Fibroblast of the aortic adventitia (primary cell): ENCODE measurements around the gene DNAH7. TPM values are rescaled to one million over a fixed set of nuclear protein-coding genes. Genes with fewer than 3 reads are reported as not detected.

Source experiments
- DNase-seq: peaks from one replicate; pipeline ENCODE4 v3.0.0-alpha.2; 2010; ENCODE audit warnings: low read depth
- H3K4me3 ChIP-seq: 2 replicates; pipeline ENCODE4 v1.5.1; 2011; ENCODE audit warnings: low read depth, mild to moderate bottlenecking, control low read depth, low read length, moderate library complexity
- total RNA-seq: library from RNA; depleted of rRNA; stranded (reverse); fragments of >200 nt; gene quantifications from 2 replicates; pipeline ENCODE4 v1.2.3, GENCODE V29; 2012; ENCODE audit warnings: low replicate concordance
- TF ChIP-seq, protein P1 (sequence below): IDR thresholded peaks from 2 replicates; pipeline ENCODE4 v1.5.1; 2011; ENCODE audit warnings: mild to moderate bottlenecking, low read length, control low read depth, inconsistent platforms; ENCODE audit not compliant: insufficient read depth

DNAH7 gene
- total RNA-seq, 1 donor = 2.6 TPM

DNA sequence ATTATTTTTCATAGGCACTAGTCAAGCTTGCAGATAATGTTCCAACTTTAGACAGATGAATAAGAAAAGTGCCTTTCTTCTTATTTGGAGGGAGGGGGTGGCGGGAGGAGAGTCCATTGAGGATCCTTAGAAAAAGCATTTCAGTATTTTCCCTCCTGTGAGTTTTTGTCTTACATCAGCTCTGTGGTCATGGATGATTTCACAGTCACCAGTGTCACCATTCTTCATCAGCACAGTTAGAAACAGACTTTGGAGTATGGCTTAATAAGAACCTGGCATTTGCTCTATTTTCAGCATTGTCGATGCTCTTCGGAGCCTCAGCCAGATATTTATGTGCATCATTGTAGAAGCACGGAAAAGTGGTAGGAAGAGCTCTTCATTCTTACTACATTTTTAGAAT is 341.5 kb downstream of the DNAH7 start:
- TF ChIP-seq, protein P1, sequence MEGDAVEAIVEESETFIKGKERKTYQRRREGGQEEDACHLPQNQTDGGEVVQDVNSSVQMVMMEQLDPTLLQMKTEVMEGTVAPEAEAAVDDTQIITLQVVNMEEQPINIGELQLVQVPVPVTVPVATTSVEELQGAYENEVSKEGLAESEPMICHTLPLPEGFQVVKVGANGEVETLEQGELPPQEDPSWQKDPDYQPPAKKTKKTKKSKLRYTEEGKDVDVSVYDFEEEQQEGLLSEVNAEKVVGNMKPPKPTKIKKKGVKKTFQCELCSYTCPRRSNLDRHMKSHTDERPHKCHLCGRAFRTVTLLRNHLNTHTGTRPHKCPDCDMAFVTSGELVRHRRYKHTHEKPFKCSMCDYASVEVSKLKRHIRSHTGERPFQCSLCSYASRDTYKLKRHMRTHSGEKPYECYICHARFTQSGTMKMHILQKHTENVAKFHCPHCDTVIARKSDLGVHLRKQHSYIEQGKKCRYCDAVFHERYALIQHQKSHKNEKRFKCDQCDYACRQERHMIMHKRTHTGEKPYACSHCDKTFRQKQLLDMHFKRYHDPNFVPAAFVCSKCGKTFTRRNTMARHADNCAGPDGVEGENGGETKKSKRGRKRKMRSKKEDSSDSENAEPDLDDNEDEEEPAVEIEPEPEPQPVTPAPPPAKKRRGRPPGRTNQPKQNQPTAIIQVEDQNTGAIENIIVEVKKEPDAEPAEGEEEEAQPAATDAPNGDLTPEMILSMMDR = no peak
- H3K4me3 ChIP-seq = no peak overlapping the region
- no peak for DNase-seq

DNA sequence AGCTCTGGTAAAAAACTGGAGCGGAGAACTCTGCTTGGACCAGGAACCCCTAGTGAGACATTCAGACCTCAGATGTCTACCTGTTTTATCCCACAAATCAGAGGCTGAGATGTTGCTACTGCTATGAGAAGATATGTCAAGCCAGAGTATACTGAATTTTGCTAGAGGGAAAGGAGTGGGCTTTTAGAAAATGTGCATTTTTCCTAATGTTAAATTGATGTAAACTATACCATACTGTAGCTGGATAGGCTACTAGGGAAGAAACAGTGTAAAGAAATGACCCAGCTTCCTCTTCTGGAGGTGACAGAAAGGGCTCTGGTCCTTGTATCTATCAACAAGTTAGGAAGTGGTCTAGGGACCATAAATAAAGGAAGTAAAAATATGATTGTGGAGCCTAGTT is 346.6 kb downstream of the DNAH7 start:
- TF ChIP-seq, protein P1 = no peak
- no peak for DNase-seq
- no peak overlapping the region for H3K4me3 ChIP-seq

DNA sequence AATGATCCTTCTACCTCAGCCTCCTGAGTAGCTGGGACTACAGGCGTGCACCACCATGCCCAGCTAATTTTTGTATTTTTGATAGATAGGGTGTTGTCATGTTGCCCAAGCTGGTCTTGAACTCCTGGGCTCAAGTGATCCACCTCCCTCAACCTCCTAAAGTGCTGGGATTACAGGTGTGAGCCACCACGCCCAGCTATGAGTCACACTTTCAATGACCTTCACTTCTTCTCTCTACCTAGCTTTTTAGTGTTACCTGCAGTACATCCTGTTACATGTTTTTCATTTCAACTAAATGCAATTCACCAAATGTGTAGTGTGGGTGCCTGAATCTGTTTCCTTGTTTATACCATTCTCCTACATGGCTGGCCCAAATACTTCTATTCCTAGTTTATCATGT is 347.6 kb downstream of the DNAH7 start:
- TF ChIP-seq, protein P1 = no peak
- H3K4me3 ChIP-seq = no peak overlapping the region

DNA sequence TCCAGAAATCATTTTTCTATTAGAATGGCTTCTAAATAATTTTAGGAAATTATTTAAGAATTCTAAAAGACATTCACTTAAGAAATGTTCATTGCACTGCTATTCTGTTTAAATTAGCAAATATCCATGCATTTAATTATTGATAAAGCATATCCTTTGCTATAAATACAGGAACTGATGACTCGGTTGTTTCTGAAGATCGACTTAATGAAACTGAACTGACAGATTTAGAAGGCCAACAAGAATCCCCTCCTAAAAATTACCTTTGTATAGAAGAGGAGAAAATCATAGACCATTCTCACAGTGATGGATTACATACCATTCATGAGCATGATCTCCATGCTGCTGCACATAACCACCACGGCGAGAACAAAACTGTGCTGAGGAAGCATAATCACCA is 352.2 kb downstream of the DNAH7 start:
- DNase-seq = no peak
- TF ChIP-seq, protein P1 = no peak

More for the DNA sequence above, 347.6 kb downstream of the DNAH7 start:
- no peak for DNase-seq

DNA sequence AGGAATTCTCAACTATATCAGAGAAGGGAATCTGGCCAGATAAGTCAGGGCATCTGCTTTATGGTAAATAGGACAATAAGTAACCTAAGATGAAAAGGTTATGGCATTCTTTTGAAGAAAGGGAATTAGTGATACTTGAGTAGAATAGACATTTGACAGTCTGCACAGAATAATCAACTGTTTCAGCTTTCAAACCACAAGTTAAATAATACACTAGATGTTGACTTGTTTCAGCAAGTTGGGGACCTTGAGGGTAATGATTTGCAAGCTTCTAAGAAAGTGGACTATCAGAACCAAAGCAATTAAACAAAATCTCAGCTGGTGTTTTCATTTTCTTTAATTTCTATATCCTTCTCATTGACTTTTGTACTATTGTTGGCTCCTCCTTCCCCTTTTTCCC is 357.2 kb downstream of the DNAH7 start:
- TF ChIP-seq, protein P1 = no peak
- no peak overlapping the region for H3K4me3 ChIP-seq
- DNase-seq = no peak

More for the DNA sequence above, 352.2 kb downstream of the DNAH7 start:
- no peak overlapping the region for H3K4me3 ChIP-seq

DNA sequence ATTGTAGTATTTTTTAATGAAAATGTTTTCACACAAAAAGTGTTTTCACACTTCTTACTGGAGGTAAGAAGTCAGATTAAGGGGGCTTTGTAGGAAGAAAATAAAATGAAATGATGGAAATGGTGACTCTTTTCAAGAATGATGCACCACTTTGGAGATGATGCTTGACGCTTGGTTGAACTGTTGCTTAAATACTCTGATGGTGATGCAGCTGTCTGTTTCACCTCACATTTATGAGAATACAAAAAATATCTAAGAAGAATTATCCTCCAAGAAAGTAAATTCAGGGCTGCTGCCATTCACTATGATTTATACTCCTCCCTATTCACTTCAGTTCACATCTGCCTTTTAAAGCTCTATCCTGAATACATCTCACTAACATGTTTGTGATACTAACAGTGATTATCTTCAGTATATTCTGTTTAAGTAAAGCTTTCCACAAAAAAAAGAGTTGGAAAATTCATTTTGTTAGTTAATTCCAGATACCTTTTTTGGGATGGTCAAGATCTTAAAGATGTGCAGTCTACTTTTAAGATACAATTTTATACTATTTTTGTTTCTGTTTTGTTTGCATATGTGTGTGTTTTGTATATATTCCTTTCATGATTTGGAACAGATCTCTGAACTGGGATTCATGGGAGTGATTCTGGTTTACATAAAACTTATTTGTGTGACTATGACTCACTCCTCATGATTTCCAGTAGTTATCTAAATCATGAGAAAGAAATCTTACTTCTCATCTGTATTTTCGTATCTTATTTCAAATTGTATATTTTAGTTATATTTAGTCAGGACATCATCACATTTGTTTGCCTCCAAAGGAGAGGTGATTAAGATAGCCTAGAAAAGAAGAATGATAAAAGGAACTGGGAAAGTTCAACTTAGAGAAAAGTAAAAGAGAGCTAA is 358.5 kb downstream of the DNAH7 start:
- TF ChIP-seq, protein P1 = no peak
- DNase-seq = peak; percentile 69
- H3K4me3 ChIP-seq = no peak overlapping the region
